ENCODE measurements around the gene CBFA2T3. TPM values are rescaled to one million over a fixed set of nuclear protein-coding genes. Genes with fewer than 3 reads are reported as not detected.

CBFA2T3 gene
- total RNA-seq, 1 donor from 2014 or later = 4.6 TPM

GRCh38 chr16:88902744-88903143, 74.3 kb downstream of the CBFA2T3 start:
- Mint-ChIP-seq H3K36me3 (ENCODE audit: low read depth) (no peaks in the 10 kb centered on the region), H3K4me1 (no peaks in the 10 kb centered on the region), H3K27me3 (ENCODE audit: low read depth) (no peaks in the 10 kb centered on the region), H3K27ac (ENCODE audit: unreplicated experiment) (no peak overlapping the region), H3K9me3 (no peaks in the 10 kb centered on the region), H3K4me3 (no peak overlapping the region)
- no peak for DNase-seq (ENCODE audit: low read depth, low spot score)
- TF ChIP-seq, protein P1, sequence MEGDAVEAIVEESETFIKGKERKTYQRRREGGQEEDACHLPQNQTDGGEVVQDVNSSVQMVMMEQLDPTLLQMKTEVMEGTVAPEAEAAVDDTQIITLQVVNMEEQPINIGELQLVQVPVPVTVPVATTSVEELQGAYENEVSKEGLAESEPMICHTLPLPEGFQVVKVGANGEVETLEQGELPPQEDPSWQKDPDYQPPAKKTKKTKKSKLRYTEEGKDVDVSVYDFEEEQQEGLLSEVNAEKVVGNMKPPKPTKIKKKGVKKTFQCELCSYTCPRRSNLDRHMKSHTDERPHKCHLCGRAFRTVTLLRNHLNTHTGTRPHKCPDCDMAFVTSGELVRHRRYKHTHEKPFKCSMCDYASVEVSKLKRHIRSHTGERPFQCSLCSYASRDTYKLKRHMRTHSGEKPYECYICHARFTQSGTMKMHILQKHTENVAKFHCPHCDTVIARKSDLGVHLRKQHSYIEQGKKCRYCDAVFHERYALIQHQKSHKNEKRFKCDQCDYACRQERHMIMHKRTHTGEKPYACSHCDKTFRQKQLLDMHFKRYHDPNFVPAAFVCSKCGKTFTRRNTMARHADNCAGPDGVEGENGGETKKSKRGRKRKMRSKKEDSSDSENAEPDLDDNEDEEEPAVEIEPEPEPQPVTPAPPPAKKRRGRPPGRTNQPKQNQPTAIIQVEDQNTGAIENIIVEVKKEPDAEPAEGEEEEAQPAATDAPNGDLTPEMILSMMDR (conservative IDR thresholded peaks at IDR 0.05) = no peak

DNA sequence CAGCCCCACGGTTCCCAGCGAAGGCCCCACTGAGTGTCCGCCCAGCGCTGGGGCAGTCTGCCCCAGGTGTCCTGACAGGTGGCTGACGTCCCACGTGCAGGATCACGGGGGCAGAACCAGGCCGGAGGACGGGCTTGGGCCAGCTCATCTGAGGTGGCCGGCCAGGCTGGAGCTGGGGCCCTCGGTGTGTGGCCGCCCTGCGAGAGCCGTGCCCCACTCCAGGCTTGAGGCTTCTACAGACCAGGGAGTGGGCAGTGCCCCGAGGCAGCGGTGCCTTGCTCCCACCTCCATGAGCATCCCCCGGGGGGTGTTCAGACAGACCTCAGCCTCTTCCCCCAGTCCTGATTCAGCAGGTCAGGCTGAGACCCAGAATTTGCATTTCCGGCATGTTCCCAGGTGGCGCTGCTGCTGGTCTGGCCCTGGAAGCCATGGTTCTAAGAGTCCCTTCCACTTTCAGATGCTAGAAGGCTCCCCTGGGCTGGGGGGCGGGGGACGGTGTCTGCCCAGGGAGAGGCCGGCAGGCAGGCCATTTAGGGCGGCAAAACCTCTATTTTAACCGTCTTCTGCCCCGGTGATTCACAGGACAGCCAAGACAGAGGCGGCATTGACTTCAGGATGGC, 75.2 kb downstream of the CBFA2T3 start:
- no peak overlapping the region for H3K27ac Mint-ChIP-seq (ENCODE audit: unreplicated experiment)
- H3K36me3 Mint-ChIP-seq (ENCODE audit: low read depth) = no peaks in the 10 kb centered on the region
- no peak overlapping the region for H3K4me3 Mint-ChIP-seq
- H3K9me3 Mint-ChIP-seq = no peaks in the 10 kb centered on the region
- no peaks in the 10 kb centered on the region for H3K4me1 Mint-ChIP-seq
- TF ChIP-seq, protein P1 (conservative IDR thresholded peaks at IDR 0.05) = no peak
- no peak for DNase-seq (ENCODE audit: low read depth, low spot score)
- H3K27me3 Mint-ChIP-seq (ENCODE audit: low read depth) = no peaks in the 10 kb centered on the region

DNA sequence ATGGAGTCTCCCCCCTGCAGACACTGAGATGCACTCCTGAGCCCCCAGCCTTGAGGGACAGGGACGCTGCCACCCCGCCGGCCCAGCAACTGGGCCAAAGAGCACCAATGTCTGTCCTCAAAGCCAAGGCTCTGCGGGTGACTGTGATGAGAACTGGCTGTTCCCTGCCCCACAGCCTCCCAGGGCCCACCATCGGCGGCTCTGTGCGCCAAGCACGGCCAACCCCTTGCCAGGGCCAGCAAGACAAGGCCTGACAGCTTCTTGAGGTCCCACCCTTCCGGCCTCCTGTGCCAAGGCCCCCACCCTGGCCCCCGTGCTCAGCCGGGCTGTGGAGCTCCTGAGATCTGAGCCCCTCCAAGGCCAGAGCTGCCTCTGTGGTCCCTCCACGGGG, 76.3 kb downstream of the CBFA2T3 start:
- no peak for DNase-seq (ENCODE audit: low read depth, low spot score)
- no peak overlapping the region for H3K4me3 Mint-ChIP-seq
- H3K9me3 Mint-ChIP-seq = no peaks in the 10 kb centered on the region
- no peaks in the 10 kb centered on the region for H3K4me1 Mint-ChIP-seq
- TF ChIP-seq, protein P1 (conservative IDR thresholded peaks at IDR 0.05) = no peak
- H3K36me3 Mint-ChIP-seq (ENCODE audit: low read depth) = no peaks in the 10 kb centered on the region
- H3K27ac Mint-ChIP-seq (ENCODE audit: unreplicated experiment) = no peak overlapping the region
- no peaks in the 10 kb centered on the region for H3K27me3 Mint-ChIP-seq (ENCODE audit: low read depth)

GRCh38 chr16:88899901-88900661, 76.9 kb downstream of the CBFA2T3 start:
- Mint-ChIP-seq H3K4me3 (no peak overlapping the region), H3K9me3 (no peaks in the 10 kb centered on the region), H3K27ac (ENCODE audit: unreplicated experiment) (no peak overlapping the region), H3K27me3 (ENCODE audit: low read depth) (no peaks in the 10 kb centered on the region), H3K4me1 (no peaks in the 10 kb centered on the region), H3K36me3 (ENCODE audit: low read depth) (no peaks in the 10 kb centered on the region)
- TF ChIP-seq, protein P1 (conservative IDR thresholded peaks at IDR 0.05) = no peak
- no peak for DNase-seq (ENCODE audit: low read depth, low spot score)

- H3K27me3 Mint-ChIP-seq (ENCODE audit: low read depth) = no peaks in the 10 kb centered on the region
- H3K4me3 Mint-ChIP-seq = no peak overlapping the region
- no peaks in the 10 kb centered on the region for H3K36me3 Mint-ChIP-seq (ENCODE audit: low read depth)
- TF ChIP-seq, protein P1 (conservative IDR thresholded peaks at IDR 0.05) = no peak
- no peaks in the 10 kb centered on the region for H3K4me1 Mint-ChIP-seq
- no peaks in the 10 kb centered on the region for H3K9me3 Mint-ChIP-seq
- no peak overlapping the region for H3K27ac Mint-ChIP-seq (ENCODE audit: unreplicated experiment)
- DNase-seq (ENCODE audit: low read depth, low spot score) = no peak
Measured at GRCh38 chr16:88897696-88898425, 79.1 kb downstream of the CBFA2T3 start.

Measured in neural crest cell (in vitro differentiated cells).